ENCODE data around the gene MED20.

Gene MED20

GRCh38 chr6:41884957-41885356 lies 36.0 kb downstream of the MED20 start:
- Histone ChIP-seq H3K27ac (ENCODE audit: insufficient read depth, low read depth, low read length, poor library complexity, severe bottlenecking) (no peak overlapping the region), H3K27me3 (ENCODE audit: control insufficient read depth, insufficient read depth, low read length, poor library complexity, severe bottlenecking) (no peaks in the 10 kb centered on the region), H3K9me3 (ENCODE audit: control insufficient read depth, low read length) (no peaks in the 10 kb centered on the region), H3K4me1 (ENCODE audit: control insufficient read depth, insufficient read depth, low read length) (peaks cover 11% of the 10 kb centered on the region), H3K4me3 (ENCODE audit: insufficient read depth, low read depth, low read length) (no peak overlapping the region), H3K36me3 (ENCODE audit: control insufficient read depth, insufficient read depth, low read length) (no peaks in the 10 kb centered on the region)
- 91% methylated on average over 3 to 5 of the region's 5 CpGs for WGBS, 2 experiments

DNA sequence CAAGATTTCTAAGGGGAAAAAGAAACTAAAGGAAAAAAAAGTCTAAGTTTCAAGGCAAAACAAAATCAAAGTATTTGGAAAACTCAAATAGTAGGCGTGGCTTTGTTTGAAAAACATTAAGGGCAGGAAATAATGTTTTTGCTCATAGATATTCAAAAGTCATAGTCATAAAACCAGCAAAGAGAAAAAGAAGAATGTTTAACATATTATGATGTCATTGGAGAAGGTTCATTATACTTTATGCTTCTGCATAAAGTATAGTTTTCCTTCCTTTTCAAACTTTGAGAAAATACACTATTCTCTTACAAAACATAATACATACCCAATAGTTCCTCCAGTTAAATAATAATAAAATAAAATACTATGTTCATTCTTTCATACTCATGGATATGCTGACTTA lies 39.4 kb downstream of the MED20 start:
- no peaks in the 10 kb centered on the region for H3K9me3 ChIP-seq (ENCODE audit: control insufficient read depth, low read length)
- no peak overlapping the region for H3K27ac ChIP-seq (ENCODE audit: insufficient read depth, low read depth, low read length, poor library complexity, severe bottlenecking)
- no peaks in the 10 kb centered on the region for H3K4me1 ChIP-seq (ENCODE audit: control insufficient read depth, insufficient read depth, low read length)
- no peaks in the 10 kb centered on the region for H3K27me3 ChIP-seq (ENCODE audit: control insufficient read depth, insufficient read depth, low read length, poor library complexity, severe bottlenecking)
- H3K36me3 ChIP-seq (ENCODE audit: control insufficient read depth, insufficient read depth, low read length), result no peaks in the 10 kb centered on the region
- no peak overlapping the region for H3K4me3 ChIP-seq (ENCODE audit: insufficient read depth, low read depth, low read length)
- 100% methylated on average over 1 of the region's 1 CpG for WGBS, 2 experiments

GRCh38 chr6:41878961-41879405 lies 42.0 kb downstream of the MED20 start:
- no peaks in the 10 kb centered on the region for H3K4me1 ChIP-seq (ENCODE audit: control insufficient read depth, insufficient read depth, low read length)
- H3K27ac ChIP-seq (ENCODE audit: insufficient read depth, low read depth, low read length, poor library complexity, severe bottlenecking), result no peak overlapping the region
- no peaks in the 10 kb centered on the region for H3K36me3 ChIP-seq (ENCODE audit: control insufficient read depth, insufficient read depth, low read length)
- no peak overlapping the region for H3K4me3 ChIP-seq (ENCODE audit: insufficient read depth, low read depth, low read length)
- WGBS, 2 experiments, result 81 to 91% methylated on average over 5 of the region's 5 CpGs
- H3K27me3 ChIP-seq (ENCODE audit: control insufficient read depth, insufficient read depth, low read length, poor library complexity, severe bottlenecking), result no peaks in the 10 kb centered on the region
- H3K9me3 ChIP-seq (ENCODE audit: control insufficient read depth, low read length), result no peaks in the 10 kb centered on the region

DNA sequence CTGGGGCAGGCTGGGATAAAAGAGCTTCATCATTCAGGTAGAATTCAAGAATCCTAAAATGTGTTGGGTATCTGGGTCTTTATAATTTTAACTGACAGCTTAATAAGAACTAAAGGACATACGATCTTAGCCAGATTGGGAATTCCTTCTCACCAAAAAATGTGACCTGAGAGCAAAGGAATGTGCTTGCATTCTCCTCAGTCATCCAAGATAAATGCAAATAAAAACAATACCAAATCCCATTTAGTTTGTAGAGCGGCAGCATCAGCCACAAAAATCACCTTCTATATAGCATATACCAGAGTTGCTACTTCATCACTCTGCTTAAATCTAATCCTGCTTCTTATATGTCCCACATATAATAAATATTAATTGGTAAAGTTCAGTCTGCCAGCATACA lies 42.7 kb downstream of the MED20 start:
- H3K36me3 ChIP-seq (ENCODE audit: control insufficient read depth, insufficient read depth, low read length), result no peaks in the 10 kb centered on the region
- whole genome bisulfite sequencing, 2 experiments, result 82 to 93% methylated on average over 2 of the region's 2 CpGs
- no peaks in the 10 kb centered on the region for H3K27me3 ChIP-seq (ENCODE audit: control insufficient read depth, insufficient read depth, low read length, poor library complexity, severe bottlenecking)
- H3K27ac ChIP-seq (ENCODE audit: insufficient read depth, low read depth, low read length, poor library complexity, severe bottlenecking), result no peak overlapping the region
- H3K4me1 ChIP-seq (ENCODE audit: control insufficient read depth, insufficient read depth, low read length), result no peaks in the 10 kb centered on the region
- no peak overlapping the region for H3K4me3 ChIP-seq (ENCODE audit: insufficient read depth, low read depth, low read length)
- H3K9me3 ChIP-seq (ENCODE audit: control insufficient read depth, low read length), result no peaks in the 10 kb centered on the region

DNA sequence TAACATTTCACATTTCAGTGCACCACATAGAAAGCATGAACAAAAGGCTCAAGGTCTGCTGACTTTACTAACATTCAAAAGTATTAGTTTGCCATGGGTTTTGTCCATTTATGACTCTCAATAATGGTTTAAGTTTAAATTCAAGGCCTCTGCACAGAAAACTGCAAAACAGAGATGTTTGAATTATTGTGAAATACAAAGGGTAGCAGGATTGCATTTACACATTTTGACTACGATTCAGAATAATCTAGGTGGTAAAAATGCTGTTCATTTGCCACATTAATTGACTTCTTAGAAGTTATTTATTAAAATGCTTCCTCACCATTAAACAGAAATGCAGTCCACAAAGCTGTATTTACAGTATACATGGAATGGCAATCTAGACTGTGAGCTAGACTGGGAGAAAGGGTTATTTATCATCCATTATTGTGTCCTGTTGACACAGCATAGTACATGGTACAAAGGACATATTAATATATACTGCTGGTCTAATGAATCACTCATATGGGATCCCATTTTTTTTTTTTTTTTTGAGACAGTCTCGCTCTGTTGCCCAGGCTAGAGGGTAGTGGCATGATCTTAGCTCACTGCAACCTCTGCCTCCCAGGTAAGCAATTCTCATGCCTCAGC lies 43.8 kb downstream of the MED20 start:
- no peak overlapping the region for H3K4me3 ChIP-seq (ENCODE audit: insufficient read depth, low read depth, low read length)
- H3K9me3 ChIP-seq (ENCODE audit: control insufficient read depth, low read length), result no peaks in the 10 kb centered on the region
- WGBS, 2 experiments, result 93 to 96% methylated on average over 2 of the region's 2 CpGs

DNA sequence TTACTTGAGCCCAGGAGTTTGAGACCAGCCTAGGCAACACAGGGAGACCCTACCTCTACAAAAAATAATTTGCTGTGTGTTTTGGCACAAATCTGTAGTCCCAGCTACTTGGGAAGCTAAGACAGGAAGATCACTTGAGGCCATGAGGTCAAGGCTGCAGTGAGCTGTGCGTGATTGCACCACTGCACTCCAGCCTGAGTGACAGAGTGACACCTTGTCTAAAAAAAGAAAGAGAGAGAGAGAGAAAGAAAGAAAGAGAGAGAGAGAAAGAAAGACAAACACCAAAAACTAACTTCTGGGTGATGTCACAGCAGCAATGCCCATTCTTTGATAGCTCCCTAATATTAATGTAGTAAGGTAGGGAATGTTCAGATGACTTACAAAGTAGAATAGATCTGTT lies 46.2 kb downstream of the MED20 start:
- 89 to 100% methylated on average over 1 of the region's 1 CpG for WGBS, 2 experiments
- H3K36me3 ChIP-seq (ENCODE audit: control insufficient read depth, insufficient read depth, low read length), result peaks cover 4% of the 10 kb centered on the region
- no peak overlapping the region for H3K4me3 ChIP-seq (ENCODE audit: insufficient read depth, low read depth, low read length)
- H3K27me3 ChIP-seq (ENCODE audit: control insufficient read depth, insufficient read depth, low read length, poor library complexity, severe bottlenecking), result no peaks in the 10 kb centered on the region
- no peaks in the 10 kb centered on the region for H3K4me1 ChIP-seq (ENCODE audit: control insufficient read depth, insufficient read depth, low read length)
- H3K9me3 ChIP-seq (ENCODE audit: control insufficient read depth, low read length), result no peaks in the 10 kb centered on the region
- H3K27ac ChIP-seq (ENCODE audit: insufficient read depth, low read depth, low read length, poor library complexity, severe bottlenecking), result no peak overlapping the region

More for the DNA sequence above, 43.8 kb downstream of the MED20 start:
- no peaks in the 10 kb centered on the region for H3K36me3 ChIP-seq (ENCODE audit: control insufficient read depth, insufficient read depth, low read length)
- no peak overlapping the region for H3K27ac ChIP-seq (ENCODE audit: insufficient read depth, low read depth, low read length, poor library complexity, severe bottlenecking)
- H3K27me3 ChIP-seq (ENCODE audit: control insufficient read depth, insufficient read depth, low read length, poor library complexity, severe bottlenecking), result no peaks in the 10 kb centered on the region
- no peaks in the 10 kb centered on the region for H3K4me1 ChIP-seq (ENCODE audit: control insufficient read depth, insufficient read depth, low read length)

- no peaks in the 10 kb centered on the region for H3K27me3 ChIP-seq (ENCODE audit: control insufficient read depth, insufficient read depth, low read length, poor library complexity, severe bottlenecking)
- WGBS, 2 experiments, result 96 to 97% methylated on average over 12 of the region's 13 CpGs
- peaks cover 4% of the 10 kb centered on the region for H3K36me3 ChIP-seq (ENCODE audit: control insufficient read depth, insufficient read depth, low read length)
- H3K9me3 ChIP-seq (ENCODE audit: control insufficient read depth, low read length), result no peaks in the 10 kb centered on the region
- no peak overlapping the region for H3K4me3 ChIP-seq (ENCODE audit: insufficient read depth, low read depth, low read length)
- H3K4me1 ChIP-seq (ENCODE audit: control insufficient read depth, insufficient read depth, low read length), result no peaks in the 10 kb centered on the region
- H3K27ac ChIP-seq (ENCODE audit: insufficient read depth, low read depth, low read length, poor library complexity, severe bottlenecking), result no peak overlapping the region
Measured at GRCh38 chr6:41872147-41872546, 48.8 kb downstream of the MED20 start.

DNA sequence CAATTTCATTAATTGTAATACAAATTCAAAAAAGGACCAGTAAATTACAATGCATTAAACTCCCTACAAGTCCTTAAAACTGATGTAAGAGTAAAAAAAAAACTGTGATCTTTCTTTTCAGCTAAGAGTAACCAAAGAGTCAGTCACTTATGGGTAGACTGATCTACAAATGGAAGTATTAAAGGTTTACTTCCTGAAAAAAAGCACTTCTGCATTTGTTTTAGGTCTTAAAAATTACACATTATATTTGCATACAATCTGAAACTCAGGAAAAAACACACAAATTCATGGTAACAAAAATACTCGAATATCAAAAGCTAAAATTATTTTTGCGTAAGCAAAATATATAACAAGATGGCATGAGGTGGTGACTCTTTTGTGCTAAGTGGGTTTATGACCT lies 49.2 kb downstream of the MED20 start:
- WGBS, 2 experiments, result 89 to 94% methylated on average over 1 to 2 of the region's 2 CpGs
- H3K4me1 ChIP-seq (ENCODE audit: control insufficient read depth, insufficient read depth, low read length), result no peaks in the 10 kb centered on the region
- H3K4me3 ChIP-seq (ENCODE audit: insufficient read depth, low read depth, low read length), result no peak overlapping the region
- peaks cover 4% of the 10 kb centered on the region for H3K36me3 ChIP-seq (ENCODE audit: control insufficient read depth, insufficient read depth, low read length)
- no peaks in the 10 kb centered on the region for H3K27me3 ChIP-seq (ENCODE audit: control insufficient read depth, insufficient read depth, low read length, poor library complexity, severe bottlenecking)
- no peak overlapping the region for H3K27ac ChIP-seq (ENCODE audit: insufficient read depth, low read depth, low read length, poor library complexity, severe bottlenecking)
- H3K9me3 ChIP-seq (ENCODE audit: control insufficient read depth, low read length), result no peaks in the 10 kb centered on the region

DNA sequence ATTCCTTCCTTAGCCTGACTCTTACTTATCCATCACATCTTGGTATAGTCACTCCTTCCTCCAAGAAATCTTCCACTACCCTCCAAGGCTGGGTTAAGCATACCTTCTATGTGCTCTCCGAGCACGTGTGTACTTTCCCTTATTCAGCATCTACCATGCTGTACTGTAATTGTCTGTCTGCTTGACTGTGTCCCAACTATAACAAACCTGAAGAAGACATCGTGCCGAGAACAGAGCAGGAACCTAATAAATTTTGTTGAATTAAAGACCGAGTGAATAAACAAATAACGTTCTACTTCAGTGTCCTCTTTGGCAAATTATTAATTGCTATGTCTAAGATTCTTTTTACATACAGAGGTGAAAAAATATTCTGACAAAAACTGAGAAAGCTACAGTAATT lies 61.6 kb downstream of the MED20 start:
- H3K9me3 ChIP-seq (ENCODE audit: control insufficient read depth, low read length), result no peaks in the 10 kb centered on the region
- WGBS, 2 experiments, result 92 to 93% methylated on average over 6 of the region's 6 CpGs
- no peak overlapping the region for H3K27ac ChIP-seq (ENCODE audit: insufficient read depth, low read depth, low read length, poor library complexity, severe bottlenecking)
- H3K36me3 ChIP-seq (ENCODE audit: control insufficient read depth, insufficient read depth, low read length), result no peaks in the 10 kb centered on the region
- H3K4me1 ChIP-seq (ENCODE audit: control insufficient read depth, insufficient read depth, low read length), result no peaks in the 10 kb centered on the region
- no peaks in the 10 kb centered on the region for H3K27me3 ChIP-seq (ENCODE audit: control insufficient read depth, insufficient read depth, low read length, poor library complexity, severe bottlenecking)
- H3K4me3 ChIP-seq (ENCODE audit: insufficient read depth, low read depth, low read length), result no peak overlapping the region

GRCh38 chr6:41858703-41859102 lies 62.2 kb downstream of the MED20 start:
- no peak overlapping the region for H3K27ac ChIP-seq (ENCODE audit: insufficient read depth, low read depth, low read length, poor library complexity, severe bottlenecking)

More at GRCh38 chr6:41858703-41859102, 62.2 kb downstream of the MED20 start:
- no peak overlapping the region for H3K4me3 ChIP-seq (ENCODE audit: insufficient read depth, low read depth, low read length)
- H3K9me3 ChIP-seq (ENCODE audit: control insufficient read depth, low read length), result no peaks in the 10 kb centered on the region
- H3K4me1 ChIP-seq (ENCODE audit: control insufficient read depth, insufficient read depth, low read length), result no peaks in the 10 kb centered on the region
- H3K36me3 ChIP-seq (ENCODE audit: control insufficient read depth, insufficient read depth, low read length), result no peaks in the 10 kb centered on the region
- WGBS, 2 experiments, result 97 to 100% methylated on average over 1 to 2 of the region's 2 CpGs
- H3K27me3 ChIP-seq (ENCODE audit: control insufficient read depth, insufficient read depth, low read length, poor library complexity, severe bottlenecking), result no peaks in the 10 kb centered on the region
